Measurements from ENCODE around the gene PLXNA4. TPM values are rescaled to one million over a fixed set of nuclear protein-coding genes. Genes with fewer than 3 reads are reported as not detected.

PLXNA4 gene
- total and polyA plus RNA-seq, 8 donors = 0.15 to 12.8 (median 1.6) TPM

GRCh38 chr7:132185150-132185549, 391.1 kb downstream of the PLXNA4 start:
- whole genome bisulfite sequencing, 5 donors = 88 to 98% (median 94%) methylated on average over 7 of the region's 7 CpGs
- no peak overlapping the region for H3K27ac ChIP-seq
- H3K4me1 ChIP-seq = no peaks in the 10 kb centered on the region
- no peak for DNase-seq
- no peak overlapping the region for H3K4me3 ChIP-seq
- peaks cover 0 to 18% (median 4%) of the 10 kb centered on the region in 4 donors for H3K36me3 ChIP-seq
- no peak for TF ChIP-seq POLR2A (IDR thresholded peaks at IDR 0.05)
- no peak for TF ChIP-seq CTCF (IDR thresholded peaks at IDR 0.05)
- no peak for TF ChIP-seq EP300 (IDR thresholded peaks at IDR 0.05)
- no peak for TF ChIP-seq POLR2AphosphoS5 (IDR thresholded peaks at IDR 0.05)
- intact Hi-C loops (cut with DNase I; ENCODE audit: low total_unique reads) = no loop called here
- H3K9me3 ChIP-seq = peaks cover 8 to 29% (median 22%) of the 10 kb centered on the region in 4 donors
- H3K27me3 ChIP-seq = no peaks in the 10 kb centered on the region

- no peak overlapping the region for H3K4me3 ChIP-seq
- no peak overlapping the region for H3K27ac ChIP-seq
- no peak for DNase-seq
- H3K27me3 ChIP-seq = no peaks in the 10 kb centered on the region
- peaks cover 8 to 29% (median 22%) of the 10 kb centered on the region in 4 donors for H3K9me3 ChIP-seq
- no peak for TF ChIP-seq POLR2A (IDR thresholded peaks at IDR 0.05)
- TF ChIP-seq EP300 (IDR thresholded peaks at IDR 0.05) = no peak
- no peak for TF ChIP-seq CTCF (IDR thresholded peaks at IDR 0.05)
- TF ChIP-seq POLR2AphosphoS5 (IDR thresholded peaks at IDR 0.05) = no peak
- intact Hi-C loops (cut with DNase I; ENCODE audit: low total_unique reads) = no loop called here
- H3K4me1 ChIP-seq = peaks cover 0 to 5% (median 0%) of the 10 kb centered on the region in 4 donors
- 53 to 71% (median 57%) methylated on average over 8 of the region's 8 CpGs for WGBS, 5 donors
- peaks cover 0 to 24% (median 4%) of the 10 kb centered on the region in 4 donors for H3K36me3 ChIP-seq
Measured at GRCh38 chr7:132183781-132184380, 392.4 kb downstream of the PLXNA4 start.

GRCh38 chr7:132182992-132183391, 393.3 kb downstream of the PLXNA4 start:
- TF ChIP-seq POLR2AphosphoS5 (IDR thresholded peaks at IDR 0.05) (no peak), POLR2A (IDR thresholded peaks at IDR 0.05) (no peak), CTCF (IDR thresholded peaks at IDR 0.05) (no peak), EP300 (IDR thresholded peaks at IDR 0.05) (no peak)
- peaks cover 2 to 23% (median 20%) of the 10 kb centered on the region in 4 donors for H3K9me3 ChIP-seq
- H3K4me3 ChIP-seq = no peak overlapping the region
- no peaks in the 10 kb centered on the region for H3K27me3 ChIP-seq
- DNase-seq = no peak
- 93 to 97% (median 96%) methylated on average over 6 of the region's 6 CpGs for WGBS, 5 donors
- H3K27ac ChIP-seq = no peak overlapping the region
- H3K4me1 ChIP-seq = peaks cover 0 to 13% (median 6%) of the 10 kb centered on the region in 4 donors
- peaks cover 0 to 24% (median 4%) of the 10 kb centered on the region in 4 donors for H3K36me3 ChIP-seq
- intact Hi-C loops (cut with DNase I; ENCODE audit: low total_unique reads) = no loop called here

- Histone ChIP-seq H3K4me3 (no peak overlapping the region), H3K27me3 (no peaks in the 10 kb centered on the region), H3K9me3 (peaks cover 0 to 14% (median 12%) of the 10 kb centered on the region in 4 donors), H3K36me3 (peaks cover 0 to 17% (median 2%) of the 10 kb centered on the region in 4 donors), H3K4me1 (peaks cover 0 to 19% (median 10%) of the 10 kb centered on the region in 4 donors), H3K27ac (no peak overlapping the region)
- intact Hi-C loops (cut with DNase I; ENCODE audit: low total_unique reads) = no loop called here
- TF ChIP-seq POLR2A (IDR thresholded peaks at IDR 0.05) (no peak), EP300 (IDR thresholded peaks at IDR 0.05) (no peak), POLR2AphosphoS5 (IDR thresholded peaks at IDR 0.05) (no peak), CTCF (IDR thresholded peaks at IDR 0.05) (no peak)
- WGBS, 5 donors = 72 to 84% (median 80%) methylated on average over 9 of the region's 9 CpGs
- no peak for DNase-seq
Measured at GRCh38 chr7:132181946-132182685, 394.2 kb downstream of the PLXNA4 start.

Data from stomach (tissue), 9 donors.